Measurements from ENCODE around the gene CELF2.
"Not testable (repeated sequence)": the region's sequence is repeated elsewhere in the genome, so short reads cannot be mapped to it uniquely, and the experiment has no call there.

CELF2 gene

GRCh38 chr10:10989669-10990068 is 28.0 kb upstream of the CELF2 start:
- H3K4me1 ChIP-seq (ENCODE audit: control insufficient read depth in 1 of 2, insufficient read depth in 2 of 2, low read length in 2 of 2) = no peaks in the 10 kb centered on the region
- H3K27ac ChIP-seq (ENCODE audit: low read depth, low read length) = no peak overlapping the region
- H3K27me3 ChIP-seq (ENCODE audit: control insufficient read depth in 1 of 2, insufficient read depth in 2 of 2, low read length in 2 of 2) = no peaks in the 10 kb centered on the region
- H3K36me3 ChIP-seq (ENCODE audit: control insufficient read depth in 1 of 2, insufficient read depth in 2 of 2, low read length in 2 of 2) = no peaks in the 10 kb centered on the region
- no peak overlapping the region for H3K4me3 ChIP-seq (ENCODE audit: low read depth in 1 of 2, low read length in 2 of 2)
- no peak overlapping the region for H3K9ac ChIP-seq (ENCODE audit: low read depth in 1 of 2, low read length in 2 of 2)
- H3K9me3 ChIP-seq (ENCODE audit: control insufficient read depth in 1 of 2, low read length in 2 of 2) = no peaks in the 10 kb centered on the region

GRCh38 chr10:10991144-10991543 is 26.5 kb upstream of the CELF2 start:
- H3K27me3 ChIP-seq (ENCODE audit: control insufficient read depth in 1 of 2, insufficient read depth in 2 of 2, low read length in 2 of 2) = no peaks in the 10 kb centered on the region
- no peak overlapping the region for H3K27ac ChIP-seq (ENCODE audit: low read depth, low read length)
- H3K36me3 ChIP-seq (ENCODE audit: control insufficient read depth in 1 of 2, insufficient read depth in 2 of 2, low read length in 2 of 2) = no peaks in the 10 kb centered on the region
- no peak overlapping the region for H3K9ac ChIP-seq (ENCODE audit: low read depth in 1 of 2, low read length in 2 of 2)
- no peaks in the 10 kb centered on the region for H3K9me3 ChIP-seq (ENCODE audit: control insufficient read depth in 1 of 2, low read length in 2 of 2)
- H3K4me3 ChIP-seq (ENCODE audit: low read depth in 1 of 2, low read length in 2 of 2) = no peak overlapping the region
- no peaks in the 10 kb centered on the region for H3K4me1 ChIP-seq (ENCODE audit: control insufficient read depth in 1 of 2, insufficient read depth in 2 of 2, low read length in 2 of 2)

DNA sequence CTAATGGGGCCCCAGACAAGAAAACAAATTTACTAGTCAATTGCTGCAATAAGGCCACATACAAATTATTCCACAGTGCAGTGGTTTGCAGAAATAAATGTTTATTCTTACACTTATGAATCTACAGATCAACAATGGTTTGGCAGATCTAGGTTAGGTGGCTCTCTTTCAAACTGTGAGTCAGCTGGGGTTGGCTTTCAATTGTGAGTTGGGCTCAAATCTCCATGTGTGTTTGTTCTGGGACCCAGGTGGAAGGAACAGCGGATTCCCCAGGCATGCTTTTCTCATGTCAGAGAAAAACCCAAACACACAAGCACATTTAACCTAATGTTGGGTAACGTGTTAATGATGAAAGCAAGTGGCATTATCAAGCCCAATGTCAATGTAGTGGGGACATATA is 25.6 kb upstream of the CELF2 start:
- Histone ChIP-seq H3K27ac (ENCODE audit: low read depth, low read length) (no peak overlapping the region), H3K27me3 (ENCODE audit: control insufficient read depth in 1 of 2, insufficient read depth in 2 of 2, low read length in 2 of 2) (no peaks in the 10 kb centered on the region), H3K9ac (ENCODE audit: low read depth in 1 of 2, low read length in 2 of 2) (no peak overlapping the region), H3K4me1 (ENCODE audit: control insufficient read depth in 1 of 2, insufficient read depth in 2 of 2, low read length in 2 of 2) (no peaks in the 10 kb centered on the region), H3K36me3 (ENCODE audit: control insufficient read depth in 1 of 2, insufficient read depth in 2 of 2, low read length in 2 of 2) (no peaks in the 10 kb centered on the region), H3K4me3 (ENCODE audit: low read depth in 1 of 2, low read length in 2 of 2) (no peak overlapping the region), H3K9me3 (ENCODE audit: control insufficient read depth in 1 of 2, low read length in 2 of 2) (no peaks in the 10 kb centered on the region)

GRCh38 chr10:10992961-10993714 is 24.5 kb upstream of the CELF2 start:
- Histone ChIP-seq H3K27me3 (ENCODE audit: control insufficient read depth in 1 of 2, insufficient read depth in 2 of 2, low read length in 2 of 2) (no peaks in the 10 kb centered on the region), H3K9ac (ENCODE audit: low read depth in 1 of 2, low read length in 2 of 2) (no peak overlapping the region), H3K4me1 (ENCODE audit: control insufficient read depth in 1 of 2, insufficient read depth in 2 of 2, low read length in 2 of 2) (no peaks in the 10 kb centered on the region), H3K9me3 (ENCODE audit: control insufficient read depth in 1 of 2, low read length in 2 of 2) (no peaks in the 10 kb centered on the region), H3K4me3 (ENCODE audit: low read depth in 1 of 2, low read length in 2 of 2) (no peak overlapping the region), H3K36me3 (ENCODE audit: control insufficient read depth in 1 of 2, insufficient read depth in 2 of 2, low read length in 2 of 2) (no peaks in the 10 kb centered on the region), H3K27ac (ENCODE audit: low read depth, low read length) (no peak overlapping the region)

DNA sequence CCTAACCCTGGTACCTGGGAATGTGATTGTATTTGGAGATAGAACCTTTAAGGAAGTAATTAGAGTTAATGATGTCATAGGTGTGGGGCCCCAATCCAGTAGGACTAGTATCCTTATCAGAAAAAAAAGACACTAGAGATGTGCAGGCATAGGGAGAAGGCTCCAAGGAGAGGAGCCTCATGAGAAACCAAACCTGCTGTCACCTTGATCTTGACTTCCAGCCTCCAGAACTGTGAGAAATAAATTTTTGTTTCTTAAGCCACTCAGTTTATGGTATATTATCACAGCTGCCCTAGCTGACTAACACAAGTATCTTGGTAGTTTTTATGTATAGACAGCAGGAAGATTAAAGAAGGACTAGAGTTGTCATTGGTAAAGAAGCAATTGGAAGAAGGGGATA is 23.9 kb upstream of the CELF2 start:
- Histone ChIP-seq H3K27me3 (ENCODE audit: control insufficient read depth in 1 of 2, insufficient read depth in 2 of 2, low read length in 2 of 2) (no peaks in the 10 kb centered on the region), H3K36me3 (ENCODE audit: control insufficient read depth in 1 of 2, insufficient read depth in 2 of 2, low read length in 2 of 2) (no peaks in the 10 kb centered on the region), H3K9me3 (ENCODE audit: control insufficient read depth in 1 of 2, low read length in 2 of 2) (no peaks in the 10 kb centered on the region), H3K9ac (ENCODE audit: low read depth in 1 of 2, low read length in 2 of 2) (no peak overlapping the region), H3K4me1 (ENCODE audit: control insufficient read depth in 1 of 2, insufficient read depth in 2 of 2, low read length in 2 of 2) (no peaks in the 10 kb centered on the region), H3K27ac (ENCODE audit: low read depth, low read length) (no peak overlapping the region), H3K4me3 (ENCODE audit: low read depth in 1 of 2, low read length in 2 of 2) (no peak overlapping the region)

DNA sequence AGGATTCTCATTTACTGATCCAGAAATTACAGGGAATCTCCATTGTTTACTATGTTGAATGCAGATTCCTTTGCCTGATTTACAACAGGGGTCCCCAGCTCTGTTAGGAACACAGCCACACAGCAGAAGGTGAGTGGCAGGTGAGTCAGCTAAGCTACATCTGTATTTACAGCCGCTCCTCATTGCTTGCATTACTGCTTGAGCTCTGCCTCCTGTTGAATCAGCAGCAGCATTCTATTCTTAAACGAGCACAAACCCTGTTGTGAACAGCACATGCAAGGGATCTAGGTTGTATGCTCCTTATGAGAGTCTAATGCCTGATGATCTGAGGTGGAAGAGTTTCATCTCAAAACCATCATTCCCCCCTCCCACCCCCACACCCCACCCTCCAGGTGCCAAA is 23.3 kb upstream of the CELF2 start:
- no peak overlapping the region for H3K9ac ChIP-seq (ENCODE audit: low read depth in 1 of 2, low read length in 2 of 2)
- H3K27me3 ChIP-seq (ENCODE audit: control insufficient read depth in 1 of 2, insufficient read depth in 2 of 2, low read length in 2 of 2) = no peaks in the 10 kb centered on the region
- no peaks in the 10 kb centered on the region for H3K9me3 ChIP-seq (ENCODE audit: control insufficient read depth in 1 of 2, low read length in 2 of 2)
- H3K27ac ChIP-seq (ENCODE audit: low read depth, low read length) = no peak overlapping the region
- no peaks in the 10 kb centered on the region for H3K4me1 ChIP-seq (ENCODE audit: control insufficient read depth in 1 of 2, insufficient read depth in 2 of 2, low read length in 2 of 2)
- H3K4me3 ChIP-seq (ENCODE audit: low read depth in 1 of 2, low read length in 2 of 2) = no peak overlapping the region
- no peaks in the 10 kb centered on the region for H3K36me3 ChIP-seq (ENCODE audit: control insufficient read depth in 1 of 2, insufficient read depth in 2 of 2, low read length in 2 of 2)

DNA sequence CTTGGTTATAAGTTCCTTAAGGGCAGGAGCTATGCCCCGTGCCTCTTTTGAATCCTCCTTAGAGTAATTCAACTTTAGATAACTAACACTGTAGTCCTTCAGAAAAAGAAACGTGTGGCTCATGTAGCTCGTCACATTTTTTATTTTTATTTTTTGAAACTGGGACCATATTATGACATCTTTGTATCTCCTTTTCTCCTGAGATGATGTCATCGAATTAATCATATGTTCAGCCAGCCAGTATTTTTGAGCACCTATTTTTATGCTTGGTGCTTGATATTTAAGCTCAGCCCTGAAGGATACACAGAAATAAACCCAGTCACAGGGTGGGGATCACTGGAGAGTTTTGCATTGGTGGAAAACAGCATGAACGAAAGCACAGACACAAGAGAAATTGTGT is 22.6 kb upstream of the CELF2 start:
- Histone ChIP-seq H3K9me3 (ENCODE audit: control insufficient read depth in 1 of 2, low read length in 2 of 2) (no peaks in the 10 kb centered on the region), H3K36me3 (ENCODE audit: control insufficient read depth in 1 of 2, insufficient read depth in 2 of 2, low read length in 2 of 2) (no peaks in the 10 kb centered on the region), H3K4me1 (ENCODE audit: control insufficient read depth in 1 of 2, insufficient read depth in 2 of 2, low read length in 2 of 2) (no peaks in the 10 kb centered on the region), H3K9ac (ENCODE audit: low read depth in 1 of 2, low read length in 2 of 2) (no peak overlapping the region), H3K4me3 (ENCODE audit: low read depth in 1 of 2, low read length in 2 of 2) (no peak overlapping the region), H3K27me3 (ENCODE audit: control insufficient read depth in 1 of 2, insufficient read depth in 2 of 2, low read length in 2 of 2) (no peaks in the 10 kb centered on the region), H3K27ac (ENCODE audit: low read depth, low read length) (no peak overlapping the region)

GRCh38 chr10:10996966-10997620 is 20.6 kb upstream of the CELF2 start:
- H3K4me1 ChIP-seq (ENCODE audit: control insufficient read depth in 1 of 2, insufficient read depth in 2 of 2, low read length in 2 of 2) = no peaks in the 10 kb centered on the region
- H3K27ac ChIP-seq (ENCODE audit: low read depth, low read length) = no peak overlapping the region
- no peaks in the 10 kb centered on the region for H3K36me3 ChIP-seq (ENCODE audit: control insufficient read depth in 1 of 2, insufficient read depth in 2 of 2, low read length in 2 of 2)
- no peaks in the 10 kb centered on the region for H3K9me3 ChIP-seq (ENCODE audit: control insufficient read depth in 1 of 2, low read length in 2 of 2)
- H3K27me3 ChIP-seq (ENCODE audit: control insufficient read depth in 1 of 2, insufficient read depth in 2 of 2, low read length in 2 of 2) = no peaks in the 10 kb centered on the region
- H3K9ac ChIP-seq (ENCODE audit: low read depth in 1 of 2, low read length in 2 of 2) = no peak overlapping the region
- H3K4me3 ChIP-seq (ENCODE audit: low read depth in 1 of 2, low read length in 2 of 2) = no peak overlapping the region

- not testable (repeated sequence) for H3K27me3 ChIP-seq (ENCODE audit: control insufficient read depth in 1 of 2, insufficient read depth in 2 of 2, low read length in 2 of 2); H3K36me3 ChIP-seq (ENCODE audit: control insufficient read depth in 1 of 2, insufficient read depth in 2 of 2, low read length in 2 of 2); H3K27ac ChIP-seq (ENCODE audit: low read depth, low read length); H3K4me1 ChIP-seq (ENCODE audit: control insufficient read depth in 1 of 2, insufficient read depth in 2 of 2, low read length in 2 of 2); H3K4me3 ChIP-seq (ENCODE audit: low read depth in 1 of 2, low read length in 2 of 2); H3K9ac ChIP-seq (ENCODE audit: low read depth in 1 of 2, low read length in 2 of 2); H3K9me3 ChIP-seq (ENCODE audit: control insufficient read depth in 1 of 2, low read length in 2 of 2)
These were observed 18.2 kb upstream of the CELF2 start for GRCh38 chr10:10999501-10999900.

GRCh38 chr10:11002485-11002884 is 15.2 kb upstream of the CELF2 start:
- no peaks in the 10 kb centered on the region for H3K9me3 ChIP-seq (ENCODE audit: control insufficient read depth in 1 of 2, low read length in 2 of 2)
- no peaks in the 10 kb centered on the region for H3K4me1 ChIP-seq (ENCODE audit: control insufficient read depth in 1 of 2, insufficient read depth in 2 of 2, low read length in 2 of 2)
- H3K27ac ChIP-seq (ENCODE audit: low read depth, low read length) = no peak overlapping the region
- no peaks in the 10 kb centered on the region for H3K36me3 ChIP-seq (ENCODE audit: control insufficient read depth in 1 of 2, insufficient read depth in 2 of 2, low read length in 2 of 2)
- H3K9ac ChIP-seq (ENCODE audit: low read depth in 1 of 2, low read length in 2 of 2) = no peak overlapping the region
- H3K27me3 ChIP-seq (ENCODE audit: control insufficient read depth in 1 of 2, insufficient read depth in 2 of 2, low read length in 2 of 2) = peaks cover 0 to 8% of the 10 kb centered on the region in 2 donors
- no peak overlapping the region for H3K4me3 ChIP-seq (ENCODE audit: low read depth in 1 of 2, low read length in 2 of 2)
